Thymus (tissue), 11 donors: ENCODE measurements around the gene NR6A1. TPM values are rescaled to one million over a fixed set of nuclear protein-coding genes. Genes with fewer than 3 reads are reported as not detected.

Experiments used
- DNase-seq, 9 donors: peaks; one replicate each; pipeline ENCODE4 v3.0.0-alpha.2; 2013; ENCODE audit warnings: low spot score in 9 of 9, low read depth in 6 of 9, missing footprints in 1 of 9
- H3K27ac ChIP-seq, 2 donors: one replicate each; pipeline ENCODE4 v1.5.1; 2013; ENCODE audit warnings: control low read depth in 1 of 2, low read depth in 1 of 2, low read length in 1 of 2, mild to moderate bottlenecking in 1 of 2, moderate library complexity in 1 of 2
- H3K27me3 ChIP-seq, 2 donors: one replicate each; pipeline ENCODE4 v1.5.1; 2013; ENCODE audit warnings: low read length in 1 of 2; ENCODE audit not compliant: control insufficient read depth in 2 of 2, insufficient read depth in 1 of 2
- H3K36me3 ChIP-seq, 2 donors: one replicate each; pipeline ENCODE4 v1.5.1; 2013; ENCODE audit warnings: low read length in 1 of 2, mild to moderate bottlenecking in 1 of 2, moderate library complexity in 1 of 2; ENCODE audit not compliant: control insufficient read depth in 2 of 2, insufficient read depth in 2 of 2
- H3K4me1 ChIP-seq, 2 donors: one replicate each; pipeline ENCODE4 v1.5.1; 2013; ENCODE audit warnings: low read length in 2 of 2; ENCODE audit not compliant: control insufficient read depth in 2 of 2, insufficient read depth in 2 of 2
- H3K4me3 ChIP-seq, 2 donors: one replicate each; pipeline ENCODE4 v1.5.1; 2013; ENCODE audit warnings: low read length in 2 of 2, control low read depth in 1 of 2, mild to moderate bottlenecking in 1 of 2
- H3K9me3 ChIP-seq, 2 donors: one replicate each; pipeline ENCODE4 v1.5.1; 2013; ENCODE audit warnings: low read length in 1 of 2, mild to moderate bottlenecking in 1 of 2; ENCODE audit not compliant: control insufficient read depth in 2 of 2, insufficient read depth in 1 of 2
- WGBS: extraction: QIAGEN DNeasy Blood & Tissue Kit; methylation state at CpG from one replicate; pipeline ENCODE4 v1.1.7; 2013; 5-methylcytosine and 5-hydroxymethylcytosine counted together
- polyA plus RNA-seq: library from polyadenylated mRNA; stranded (reverse); fragments of 200-250 nt; gene quantifications from one replicate; pipeline ENCODE4 v1.2.3, GENCODE V29; 2013
- total RNA-seq: library from RNA; stranded (reverse); fragments of 120-200 nt; gene quantifications from one replicate; pipeline ENCODE4 v1.2.4, GENCODE V29; 2013
- donor health status: healthy.

Gene NR6A1
- total and polyA plus RNA-seq, 2 donors: 0.47 to 0.52 TPM

DNA sequence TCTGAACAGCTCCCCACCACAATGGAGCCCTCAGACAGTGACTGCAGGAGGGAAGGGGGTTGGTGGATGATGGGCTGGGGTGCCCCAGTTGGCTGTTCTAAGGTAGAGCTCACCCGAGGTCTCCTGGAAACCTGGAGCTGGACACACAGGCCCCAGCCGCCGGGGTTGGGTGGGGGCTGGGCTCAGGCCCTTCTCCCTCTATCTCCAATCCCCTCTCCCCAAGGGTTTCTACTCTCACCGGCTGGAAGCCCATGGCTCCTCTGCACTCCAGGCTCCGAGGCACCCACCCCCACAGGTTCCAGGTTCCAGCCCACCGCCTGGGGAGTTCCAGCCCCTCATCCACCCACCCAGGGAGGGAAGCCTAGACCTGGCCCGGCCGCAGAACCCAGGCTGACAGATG is 264.7 kb downstream of the NR6A1 start:
- Histone ChIP-seq H3K9me3 (peaks cover 1 to 4% of the 10 kb centered on the region in 2 donors), H3K4me1 (peaks cover 3 to 13% of the 10 kb centered on the region in 2 donors), H3K27ac (no peak overlapping the region), H3K4me3 (no peak overlapping the region), H3K27me3 (peaks cover 50 to 64% of the 10 kb centered on the region in 2 donors), H3K36me3 (no peaks in the 10 kb centered on the region)
- no peak for DNase-seq
- 92% methylated on average over 8 of the region's 8 CpGs for WGBS

DNA sequence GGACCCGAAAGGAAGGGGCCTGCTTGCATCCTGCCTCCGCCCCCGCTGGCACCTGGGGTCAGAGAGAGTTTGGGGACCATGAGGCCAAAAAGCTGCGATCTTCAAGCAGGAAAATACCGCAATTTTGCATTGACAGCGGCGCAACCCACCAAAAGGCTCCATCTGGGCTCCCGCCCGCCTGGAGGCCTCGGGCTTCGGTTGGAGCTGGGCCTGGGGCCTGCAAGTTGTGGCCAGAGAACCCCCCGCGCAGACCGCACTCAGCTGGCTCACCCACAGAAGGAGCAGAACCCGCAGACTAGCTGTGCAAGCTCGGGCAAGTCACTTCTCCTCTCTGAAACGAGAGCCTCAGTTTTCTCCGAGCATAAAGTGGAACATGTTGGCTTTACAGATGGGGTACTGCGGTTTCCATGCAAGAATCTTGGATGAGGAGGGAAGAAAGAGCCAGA is 265.2 kb downstream of the NR6A1 start:
- Histone ChIP-seq H3K4me3 (no peak overlapping the region), H3K36me3 (no peaks in the 10 kb centered on the region), H3K27ac (no peak overlapping the region), H3K4me1 (peaks cover 3 to 13% of the 10 kb centered on the region in 2 donors), H3K27me3 (peaks cover 51 to 69% of the 10 kb centered on the region in 2 donors), H3K9me3 (peaks cover 1 to 4% of the 10 kb centered on the region in 2 donors)
- DNase-seq: no peak
- 94% methylated on average over 19 of the region's 19 CpGs for WGBS

DNA sequence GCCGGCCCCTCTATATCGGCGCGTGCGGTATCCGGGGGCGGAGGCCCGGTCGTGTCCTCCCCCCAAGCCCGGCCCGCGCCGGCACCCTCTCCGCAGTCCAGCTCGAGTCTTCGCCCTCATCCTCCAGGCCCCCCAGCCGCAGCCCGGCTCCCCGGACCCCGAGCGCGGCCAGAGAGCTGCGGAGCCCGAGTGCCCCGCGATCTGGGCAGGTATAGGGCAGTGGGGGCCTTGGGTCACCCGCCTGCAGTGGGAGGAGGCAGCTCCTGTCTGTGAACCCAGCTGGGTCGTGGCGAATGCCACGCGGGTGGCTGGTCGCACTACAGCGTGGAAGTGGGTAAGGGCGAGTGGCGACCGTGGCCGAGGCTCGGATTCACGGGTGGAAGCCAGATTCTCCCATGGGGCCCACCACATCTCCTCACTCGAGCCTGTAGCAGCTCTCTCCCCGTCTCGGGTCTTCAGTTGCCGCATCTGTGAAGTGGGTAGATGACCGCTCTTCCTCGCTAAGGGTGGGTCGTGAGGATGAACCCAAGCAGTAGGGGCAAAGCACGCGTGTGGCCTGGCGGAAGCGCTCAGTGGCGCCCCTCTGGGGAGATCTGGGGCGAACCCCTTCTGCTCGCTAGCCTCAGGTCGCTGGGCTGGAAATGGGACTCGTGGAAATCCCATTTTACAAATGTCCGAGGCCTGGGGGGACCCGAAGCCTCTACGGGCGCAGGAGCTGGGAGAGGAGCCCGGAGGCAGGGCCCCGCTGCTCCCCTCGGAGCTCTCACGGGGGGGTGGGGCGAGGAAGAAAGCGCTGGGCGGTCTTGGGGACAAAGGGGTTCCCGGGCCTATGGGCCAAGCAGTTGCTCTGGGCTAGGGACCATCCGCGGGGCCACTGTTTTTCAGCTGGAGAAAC is 265.9 kb downstream of the NR6A1 start:
- H3K4me1 ChIP-seq: peaks cover 3 to 13% of the 10 kb centered on the region in 2 donors
- 58% methylated on average over 69 of the region's 69 CpGs for WGBS
- H3K36me3 ChIP-seq: no peaks in the 10 kb centered on the region
- H3K9me3 ChIP-seq: peaks cover 1 to 4% of the 10 kb centered on the region in 2 donors
- no peak overlapping the region for H3K27ac ChIP-seq
- H3K27me3 ChIP-seq: peaks cover 51 to 74% of the 10 kb centered on the region in 2 donors
- DNase-seq: no peak
- no peak overlapping the region for H3K4me3 ChIP-seq

DNA sequence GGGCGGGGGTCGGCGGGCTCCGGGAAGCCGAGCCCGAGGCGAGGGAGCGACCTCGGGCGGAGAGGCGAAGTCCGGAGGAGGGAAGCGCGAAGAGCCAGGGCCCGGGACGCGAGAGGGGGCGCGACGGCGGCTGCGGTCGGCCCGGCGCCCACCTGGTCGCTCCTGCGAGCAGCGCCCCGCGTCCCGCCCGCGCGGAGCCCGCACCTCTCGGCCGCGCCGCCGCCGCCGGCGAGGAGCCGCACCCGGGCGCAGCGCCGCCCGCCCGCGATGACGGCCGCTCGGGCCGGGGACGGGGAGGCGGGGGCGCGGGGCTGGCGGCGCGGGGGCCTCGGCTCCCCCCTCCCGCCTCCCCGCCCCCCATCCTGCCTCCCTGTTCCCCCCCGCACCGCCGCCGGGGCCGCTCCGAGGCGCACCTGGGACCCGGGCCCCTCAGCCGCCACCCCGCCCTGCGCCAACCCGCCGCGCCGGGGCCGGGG is 266.5 kb downstream of the NR6A1 start:
- H3K27me3 ChIP-seq: peaks cover 51 to 79% of the 10 kb centered on the region in 2 donors

DNA sequence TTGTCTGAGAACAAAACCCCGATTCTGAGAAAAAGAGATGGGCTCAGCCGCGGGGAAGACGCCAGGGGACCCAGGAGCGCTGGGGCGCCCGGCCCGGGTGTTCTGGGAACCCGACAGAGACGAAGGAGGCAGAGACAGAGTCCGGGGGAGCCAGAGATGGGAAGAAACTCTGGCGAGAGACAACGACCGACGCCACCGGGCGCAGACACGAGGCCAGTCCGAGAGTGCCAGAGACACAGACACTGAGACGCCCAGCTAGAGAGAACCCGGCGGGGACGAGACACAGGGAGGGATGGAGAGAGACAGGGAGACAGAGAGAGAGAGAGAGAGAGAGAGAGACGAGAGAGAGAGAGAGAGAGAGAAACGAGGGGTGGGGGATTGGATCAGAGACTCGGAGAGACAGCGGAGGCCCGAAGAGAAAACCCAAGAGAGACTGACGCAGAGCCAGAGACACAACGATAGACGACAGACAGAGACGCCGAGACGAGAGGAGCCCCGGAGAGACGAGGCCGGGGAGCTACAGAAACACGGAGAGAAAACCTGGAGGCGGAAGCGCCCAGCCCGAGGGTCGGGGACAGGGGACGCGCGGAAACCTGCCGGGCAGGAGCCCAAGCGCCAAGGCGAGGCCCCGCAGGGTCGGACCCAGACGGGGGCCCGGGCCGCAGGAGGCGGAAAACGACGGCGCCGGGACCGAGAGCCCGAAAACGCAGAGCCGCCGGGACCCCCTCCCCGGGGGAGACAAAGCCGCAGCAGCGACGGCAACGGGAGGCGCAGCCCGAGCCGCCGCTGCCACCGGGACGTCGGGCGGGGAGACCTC is 267.2 kb downstream of the NR6A1 start:
- H3K4me3 ChIP-seq: peak overlapping the region in 1 of 2 donors; percentile 36
- peak in 2 of 9 donors; percentile 18 to 28 for DNase-seq
- peaks cover 3 to 13% of the 10 kb centered on the region in 2 donors for H3K4me1 ChIP-seq
- peaks cover 1 to 4% of the 10 kb centered on the region in 2 donors for H3K9me3 ChIP-seq
- no peak overlapping the region for H3K27ac ChIP-seq
- H3K36me3 ChIP-seq: no peaks in the 10 kb centered on the region
- WGBS: 4% methylated on average over 76 of the region's 76 CpGs
- H3K27me3 ChIP-seq: peaks cover 51 to 79% of the 10 kb centered on the region in 2 donors

More for the DNA sequence above, 266.5 kb downstream of the NR6A1 start:
- no peak overlapping the region for H3K27ac ChIP-seq
- H3K36me3 ChIP-seq: no peaks in the 10 kb centered on the region
- DNase-seq: no peak
- H3K9me3 ChIP-seq: peaks cover 1 to 4% of the 10 kb centered on the region in 2 donors
- H3K4me3 ChIP-seq: peak overlapping the region in 1 of 2 donors; percentile 36
- H3K4me1 ChIP-seq: peaks cover 3 to 13% of the 10 kb centered on the region in 2 donors
- under 1% methylated on average over 78 of the region's 81 CpGs for WGBS

DNA sequence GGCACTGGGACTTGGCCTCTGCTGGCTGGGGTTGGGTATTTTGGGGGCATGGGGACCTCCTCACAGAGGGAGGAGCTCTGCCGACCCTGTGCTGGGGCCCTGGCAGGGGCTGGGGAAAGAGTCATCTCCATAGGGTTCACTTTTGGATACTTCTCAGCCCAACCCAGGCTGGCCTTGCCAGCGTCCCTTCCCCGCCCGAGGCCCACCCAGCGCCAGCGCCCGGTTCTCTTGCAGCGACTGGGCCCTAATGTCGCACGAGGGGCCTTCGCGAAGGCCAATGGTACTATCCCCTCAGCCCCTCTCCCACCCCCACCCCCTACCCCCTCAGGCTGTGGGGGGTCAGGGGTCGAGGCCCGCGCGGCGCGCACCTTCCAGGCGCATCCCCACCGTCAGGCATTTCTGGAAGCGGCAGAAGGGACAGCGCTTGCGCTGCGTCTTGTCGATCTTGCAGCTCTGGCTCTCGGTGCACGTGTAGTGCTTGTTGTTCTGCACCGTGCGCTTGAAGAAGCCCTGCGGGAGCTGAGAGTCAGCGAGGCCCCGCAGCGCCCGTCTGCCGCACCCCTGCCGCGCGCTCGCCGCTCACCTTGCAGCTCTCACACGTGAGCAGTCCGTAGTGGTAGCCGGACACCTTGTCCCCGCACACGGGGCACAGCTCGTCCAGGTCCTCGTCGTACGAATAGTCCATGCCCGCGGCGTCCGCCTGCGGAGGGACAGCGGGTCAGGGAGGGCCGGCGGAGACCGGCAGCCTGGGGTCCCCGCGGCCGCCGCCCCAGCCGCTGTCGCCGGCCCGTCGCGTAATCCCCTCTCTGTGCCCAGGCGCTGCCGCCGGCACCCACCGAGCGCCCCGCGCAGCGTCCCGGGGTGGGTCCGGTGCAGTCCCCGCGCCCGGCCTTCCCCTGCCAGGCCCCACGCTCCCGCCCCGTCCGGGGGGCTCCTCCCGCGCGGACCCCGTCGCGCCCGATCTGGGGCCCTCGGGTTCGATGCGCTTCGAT is 268.1 kb downstream of the NR6A1 start:
- WGBS: 22% methylated on average over 96 of the region's 96 CpGs
- H3K36me3 ChIP-seq: no peaks in the 10 kb centered on the region
- H3K4me3 ChIP-seq: no peak overlapping the region
- DNase-seq: peak in 1 of 9 donors; percentile 24
- H3K9me3 ChIP-seq: peaks cover 1 to 4% of the 10 kb centered on the region in 2 donors
- peaks cover 3 to 13% of the 10 kb centered on the region in 2 donors for H3K4me1 ChIP-seq
- H3K27me3 ChIP-seq: peaks cover 51 to 79% of the 10 kb centered on the region in 2 donors
- no peak overlapping the region for H3K27ac ChIP-seq

DNA sequence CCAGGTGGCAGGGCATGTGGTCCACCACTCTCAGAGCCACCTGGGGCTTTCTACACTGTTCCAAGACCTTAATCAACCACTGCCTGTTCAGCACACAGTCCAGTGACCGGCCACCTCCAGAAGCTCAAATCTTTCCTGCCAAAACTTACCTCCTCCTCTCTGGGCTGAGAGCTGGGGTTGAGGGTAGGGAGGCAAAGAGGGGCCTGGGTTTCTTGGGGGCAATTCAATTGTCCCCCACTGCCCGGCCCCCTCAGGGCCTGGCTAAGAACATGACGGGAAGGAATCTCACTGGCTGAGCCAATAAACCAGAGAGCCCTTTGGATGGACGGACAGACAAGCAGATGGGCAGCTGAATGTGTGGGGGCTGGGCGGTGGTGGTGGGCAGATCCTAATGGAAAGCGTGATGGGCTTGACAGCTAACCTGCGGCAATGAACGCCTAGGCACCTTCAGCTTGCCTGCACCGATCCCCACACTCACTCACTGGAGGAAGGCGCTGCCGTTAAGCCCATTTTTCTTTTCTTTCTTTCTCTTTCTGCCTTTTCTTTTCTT is 269.3 kb downstream of the NR6A1 start:
- Histone ChIP-seq H3K27me3 (peaks cover 51 to 69% of the 10 kb centered on the region in 2 donors), H3K4me1 (peaks cover 3 to 18% of the 10 kb centered on the region in 2 donors), H3K27ac (no peak overlapping the region), H3K9me3 (peaks cover 1 to 4% of the 10 kb centered on the region in 2 donors), H3K4me3 (no peak overlapping the region), H3K36me3 (no peaks in the 10 kb centered on the region)
- no peak for DNase-seq
- WGBS: 94% methylated on average over 11 of the region's 11 CpGs
